DND-41 (cell line): ENCODE data around the gene GP9.
A peak's percentile ranks its signal among the peaks of the same experiment; 100 is the strongest.
"Not testable (repeated sequence)": the region's sequence is repeated elsewhere in the genome, so short reads cannot be mapped to it uniquely, and the experiment has no call there.

ENCODE experiments used
- ATAC-seq: fragments of 200-7000 bp; cut with Tn5 transposase; 3 replicates; pipeline ENCODE4 v1.9.1; 2021; ENCODE audit warnings: low read depth; ENCODE audit not compliant: insufficient read depth
- DNase-seq: peaks from one replicate; pipeline ENCODE4 v3.0.0-alpha.2; 2020
- H2AFZ ChIP-seq: 2 replicates; pipeline ENCODE4 v1.6.0; 2012; ENCODE audit warnings: low read depth, low read length
- H3K27ac ChIP-seq: 2 replicates; pipeline ENCODE4 v1.5.1; 2012; ENCODE audit warnings: low read length, inconsistent platforms
- H3K27me3 ChIP-seq: fragments of 200-600 bp; sonication (generic); 2 replicates; pipeline ENCODE4 v1.6.0; 2012; ENCODE audit warnings: low read length, mild to moderate bottlenecking, inconsistent platforms; ENCODE audit not compliant: insufficient read depth, poor library complexity
- H3K36me3 ChIP-seq: 2 replicates; pipeline ENCODE4 v1.5.1; 2012; ENCODE audit warnings: low read length, inconsistent platforms; ENCODE audit not compliant: insufficient read depth
- H3K4me1 ChIP-seq: 2 replicates; pipeline ENCODE4 v1.5.1; 2012; ENCODE audit warnings: mild to moderate bottlenecking, low read length; ENCODE audit not compliant: insufficient read depth
- H3K4me2 ChIP-seq: 2 replicates; pipeline ENCODE4 v1.6.0; 2012; ENCODE audit warnings: mild to moderate bottlenecking, moderate library complexity, low read length, inconsistent platforms; ENCODE audit not compliant: insufficient read depth
- H3K4me3 ChIP-seq, 2 experiments: fragments of 200-600 bp in 1 of 2; shearing (Covaris generic) in 1 of 2; 2 replicates each; pipeline ENCODE4 v1.5.1; 2012 to 2016; ENCODE audit warnings: inconsistent platforms in 2 of 2, low read length in 2 of 2, mild to moderate bottlenecking in 2 of 2, low read depth in 1 of 2, moderate library complexity in 1 of 2
- H3K79me2 ChIP-seq: 2 replicates; pipeline ENCODE4 v1.6.0; 2012; ENCODE audit warnings: low read length, inconsistent platforms; ENCODE audit not compliant: insufficient read depth
- H3K9ac ChIP-seq: 2 replicates; pipeline ENCODE4 v1.6.0; 2012; ENCODE audit warnings: low read depth, mild to moderate bottlenecking, inconsistent platforms, low read length, moderate library complexity
- H3K9me3 ChIP-seq: 2 replicates; pipeline ENCODE4 v1.5.1; 2012; ENCODE audit warnings: low read length, moderate library complexity, mild to moderate bottlenecking, inconsistent platforms; ENCODE audit not compliant: insufficient read depth, severe bottlenecking
- H4K20me1 ChIP-seq: 2 replicates; pipeline ENCODE4 v1.6.0; 2012; ENCODE audit warnings: low read length; ENCODE audit not compliant: insufficient read depth
- CTCF ChIP-seq: IDR thresholded peaks from 2 replicates; pipeline ENCODE4 v1.5.1; 2012; ENCODE audit warnings: borderline replicate concordance, low read length, moderate library complexity, mild to moderate bottlenecking; ENCODE audit not compliant: poor library complexity, severe bottlenecking; ENCODE audit errors: extremely low read depth
- EZH2 ChIP-seq: IDR thresholded peaks from 3 replicates; pipeline ENCODE4 v1.6.1; 2012; ENCODE audit warnings: borderline replicate concordance, low read depth, mild to moderate bottlenecking, moderate library complexity, low read length, inconsistent platforms; ENCODE audit not compliant: severe bottlenecking

GP9 gene

GRCh38 chr3:129085818-129086217 lies 25.2 kb downstream of the GP9 start:
- Histone ChIP-seq H4K20me1 (no peaks in the 10 kb centered on the region), H3K79me2 (no peaks in the 10 kb centered on the region), H2AFZ (no peak overlapping the region), H3K9me3 (no peaks in the 10 kb centered on the region), H3K27ac (no peak overlapping the region), H3K4me3 (no peak overlapping the region), H3K4me2 (no peak overlapping the region), H3K9ac (no peak overlapping the region), H3K36me3 (no peaks in the 10 kb centered on the region), H3K27me3 (no peaks in the 10 kb centered on the region), H3K4me1 (no peaks in the 10 kb centered on the region)
- TF ChIP-seq EZH2 (no peak), CTCF (no peak)
- ATAC-seq (no peak), DNase-seq (no peak)

GRCh38 chr3:129087138-129087702 lies 26.6 kb downstream of the GP9 start:
- H3K36me3 ChIP-seq = peaks cover 11% of the 10 kb centered on the region
- H3K27ac ChIP-seq = no peak overlapping the region
- no peaks in the 10 kb centered on the region for H3K4me1 ChIP-seq
- ATAC-seq (no peak), DNase-seq (no peak)
- no peak overlapping the region for H3K4me2 ChIP-seq
- H3K9ac ChIP-seq = no peak overlapping the region
- H3K4me3 ChIP-seq = no peak overlapping the region
- TF ChIP-seq EZH2 = no peak
- TF ChIP-seq CTCF = no peak
- H4K20me1 ChIP-seq = no peaks in the 10 kb centered on the region
- no peaks in the 10 kb centered on the region for H3K27me3 ChIP-seq
- no peak overlapping the region for H2AFZ ChIP-seq
- H3K79me2 ChIP-seq = no peaks in the 10 kb centered on the region
- no peaks in the 10 kb centered on the region for H3K9me3 ChIP-seq

- not testable (repeated sequence) for H3K4me2 ChIP-seq, H3K27ac ChIP-seq, H3K4me1 ChIP-seq, H3K9ac ChIP-seq, DNase-seq, H3K9me3 ChIP-seq, H3K4me3 ChIP-seq, H3K27me3 ChIP-seq, H3K79me2 ChIP-seq, H2AFZ ChIP-seq, H4K20me1 ChIP-seq
- peak; percentile 57 for ATAC-seq
- H3K36me3 ChIP-seq = peaks cover 13% of the 10 kb centered on the region
These were observed 27.3 kb downstream of the GP9 start for GRCh38 chr3:129087904-129088303.

GRCh38 chr3:129088312-129088711 lies 27.7 kb downstream of the GP9 start:
- H3K4me3 ChIP-seq, DNase-seq, ATAC-seq, H3K4me1 ChIP-seq, H3K9me3 ChIP-seq, H2AFZ ChIP-seq, H3K9ac ChIP-seq, H3K4me2 ChIP-seq, H3K27ac ChIP-seq, H3K27me3 ChIP-seq, H3K79me2 ChIP-seq, H4K20me1 ChIP-seq: not testable (repeated sequence)
- peaks cover 17% of the 10 kb centered on the region for H3K36me3 ChIP-seq
